ENCODE results near the gene ZDHHC5.

The ZDHHC5 gene

DNA sequence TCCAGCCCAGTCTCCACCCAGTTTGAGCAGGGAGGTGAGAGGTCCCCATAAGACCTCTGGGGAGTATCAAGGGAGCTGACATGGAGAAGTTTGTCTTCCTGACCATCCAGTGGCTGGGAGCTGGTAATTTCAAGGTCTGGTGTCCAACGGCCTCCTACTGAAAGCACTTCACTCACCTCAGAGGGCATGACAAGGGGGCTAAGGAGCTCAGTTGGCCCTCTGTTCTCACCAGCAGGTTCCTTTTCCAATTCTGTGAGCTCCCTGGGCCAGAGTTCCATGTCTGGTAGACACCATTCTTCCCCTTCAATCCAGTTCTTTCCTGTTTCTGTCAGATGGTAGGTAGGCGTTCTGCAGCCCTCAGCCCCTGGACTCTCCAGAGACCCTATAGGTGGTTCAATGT lies 76.4 kb downstream of the ZDHHC5 start:
- no peak for TF ChIP-seq POLR2A (IDR thresholded peaks at IDR 0.05; ENCODE audit: low read length)
- DNase-seq, result no peak

DNA sequence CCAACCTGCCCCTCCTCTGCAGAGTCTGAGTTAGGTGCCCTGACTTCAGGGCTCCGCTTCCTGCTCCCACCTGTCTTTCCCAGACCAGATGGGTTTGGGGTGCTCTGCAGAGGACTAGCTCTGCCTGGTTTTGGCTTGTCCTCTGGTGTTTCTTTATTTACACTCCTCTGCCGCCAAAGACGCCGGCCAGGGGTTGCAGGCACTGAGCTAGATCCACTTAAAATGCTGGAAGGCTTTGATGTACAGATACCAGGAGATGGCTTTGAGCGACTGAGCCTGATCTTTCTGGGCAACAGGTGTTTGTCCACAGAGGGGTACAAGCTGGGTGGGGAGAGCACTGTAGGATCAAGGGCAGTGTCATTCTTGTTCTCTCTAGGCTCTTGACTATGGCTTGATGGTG lies 77.3 kb downstream of the ZDHHC5 start:
- TF ChIP-seq POLR2A (IDR thresholded peaks at IDR 0.05; ENCODE audit: low read length) (no peak), GATA1 (IDR thresholded peaks at IDR 0.05; ENCODE audit: low read depth, low read length) (no peak)
- DNase-seq, result no peak

DNA sequence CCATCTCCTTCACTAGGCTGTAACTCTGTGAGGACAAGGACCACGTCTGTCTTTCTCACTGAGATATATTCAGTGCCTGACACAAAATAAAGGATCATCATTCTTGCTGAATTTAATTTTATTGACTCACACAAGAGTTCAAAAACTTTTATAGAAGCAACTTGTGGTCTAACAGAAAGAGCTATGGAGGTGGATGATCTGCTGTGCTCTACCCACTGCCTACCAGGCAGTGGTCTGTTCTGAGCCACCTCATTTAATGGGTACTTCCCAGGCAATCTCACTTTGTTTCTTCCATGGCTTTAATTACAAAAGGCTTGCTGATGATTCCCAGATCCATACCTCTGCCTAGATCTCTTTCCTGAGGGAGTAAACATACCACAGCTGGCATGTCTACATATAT lies 79.0 kb downstream of the ZDHHC5 start:
- TF ChIP-seq POLR2A (IDR thresholded peaks at IDR 0.05; ENCODE audit: low read length) (no peak), GATA1 (IDR thresholded peaks at IDR 0.05; ENCODE audit: low read depth, low read length) (no peak)
- DNase-seq, result no peak

Measured in erythroblast (primary cell).